Gastrocnemius medialis (tissue), 4 donors: Measurements from ENCODE around the gene TMEM131L.

ENCODE experiments used
- CTCF ChIP-seq, 5 experiments: fragments of 450-650 bp in 3 of 5; fragments of 200-600 bp in 2 of 5; sonication (generic) in 2 of 5; IDR thresholded peaks in 4 of 5; conservative IDR thresholded peaks in 1 of 5; 1 replicate in 4 of 5; 2 replicates in 1 of 5; pipeline ENCODE4 v1.5.1; 2016 to 2019; ENCODE audit warnings: antibody characterized with exemption in 5 of 5, mild to moderate bottlenecking in 3 of 5, moderate library complexity in 3 of 5
- POLR2A ChIP-seq, 2 donors: fragments of 450-650 bp; IDR thresholded peaks; one replicate each; pipeline ENCODE4 v1.6.1; 2017; ENCODE audit warnings: antibody characterized with exemption in 2 of 2, mild to moderate bottlenecking in 2 of 2, moderate library complexity in 2 of 2

DNA sequence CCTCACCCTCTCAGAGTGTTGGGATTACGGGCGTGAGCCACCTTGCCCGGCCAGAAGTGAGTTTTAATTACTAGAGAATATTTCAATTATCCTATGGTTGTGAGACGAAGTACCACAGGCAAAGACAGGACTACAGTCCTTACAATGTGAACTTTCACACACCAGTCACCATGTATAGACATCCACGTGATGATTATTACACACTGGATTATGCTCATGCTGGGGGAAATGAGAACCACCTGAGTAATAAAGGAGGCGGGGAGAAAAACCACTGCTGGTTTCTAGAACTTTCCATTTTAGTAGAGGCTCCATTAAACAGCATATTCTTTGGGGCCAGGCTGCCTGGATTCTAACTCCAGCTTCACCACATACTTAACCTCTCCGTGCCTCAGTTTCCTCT lies 175.4 kb downstream of the TMEM131L start:
- TF ChIP-seq POLR2A (IDR thresholded peaks at IDR 0.05) (no peak), CTCF (IDR thresholded peaks at IDR 0.05 in 4 of 5, conservative IDR thresholded peaks at IDR 0.05 in 1 of 5) (no peak)
